Tibial artery (tissue), 4 donors: Measurements from ENCODE around the gene CYRIA.

Experiments used
- DNase-seq, 2 donors: peaks; one replicate each; pipeline ENCODE4 v3.0.0-alpha.2; 2019
- H3K27ac ChIP-seq, 2 donors: fragments of 200-600 bp; sonication (generic) in 1 of 2; 1 replicate in 1 of 2; 2 replicates in 1 of 2; pipeline ENCODE4 v1.5.1; 2018 to 2019; ENCODE audit warnings: mild to moderate bottlenecking in 1 of 2
- H3K27me3 ChIP-seq, 2 donors: fragments of 200-600 bp; sonication (generic) in 1 of 2; one replicate each; pipeline versions ENCODE4 v1.5.1 to v1.6.0; 2016 to 2019
- H3K36me3 ChIP-seq, 3 donors: fragments of 200-600 bp; sonication (generic) in 2 of 3; one replicate each; pipeline ENCODE4 v1.5.1; 2016 to 2019; ENCODE audit warnings: mild to moderate bottlenecking in 2 of 3
- H3K4me1 ChIP-seq, 4 donors: fragments of 200-600 bp; sonication (generic) in 2 of 4; 1 replicate in 3 of 4; 2 replicates in 1 of 4; pipeline ENCODE4 v1.5.1; 2016 to 2019
- H3K4me3 ChIP-seq, 2 donors: fragments of 200-600 bp; sonication (generic) in 1 of 2; 1 replicate in 1 of 2; 2 replicates in 1 of 2; pipeline ENCODE4 v1.5.1; 2018 to 2019; ENCODE audit warnings: mild to moderate bottlenecking in 2 of 2
- H3K9me3 ChIP-seq, 3 donors: fragments of 200-600 bp; sonication (generic) in 1 of 3; one replicate each; pipeline ENCODE4 v1.5.1; 2016 to 2019
- intact Hi-C: fragments of 100-400 bp; cut with DNase I; formaldehyde crosslinking; loops from one replicate; pipeline ENCODE4 v1.15.0; 2023; ENCODE audit warnings: low total_unique reads
- TF ChIP-seq, protein P1 (sequence below), 2 experiments: fragments of 200-600 bp in 1 of 2; fragments of 450-650 bp in 1 of 2; IDR thresholded peaks; one replicate each; pipeline ENCODE4 v1.5.1; 2017 to 2019; ENCODE audit warnings: antibody characterized with exemption in 2 of 2, mild to moderate bottlenecking in 1 of 2, moderate library complexity in 1 of 2

The CYRIA gene

DNA sequence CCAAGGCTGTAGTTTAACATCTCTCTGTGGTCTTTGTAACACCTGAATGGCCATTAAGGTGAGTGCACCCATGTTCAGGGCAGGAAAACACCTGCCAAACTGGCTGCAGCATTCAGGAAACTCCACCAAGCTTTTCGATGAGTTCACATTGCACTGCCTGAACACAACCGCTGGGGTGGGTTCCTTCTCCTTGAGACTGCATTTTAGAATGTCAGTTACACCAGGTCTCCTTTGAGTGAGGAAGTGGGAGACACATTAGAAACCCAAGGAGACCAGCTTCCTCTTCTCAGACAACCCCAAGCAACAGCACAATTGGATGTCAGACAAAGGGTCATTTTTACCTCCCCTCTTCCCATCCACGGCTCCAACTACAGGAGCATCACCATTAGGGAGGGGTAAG is 35.2 kb downstream of the CYRIA start:
- H3K9me3 ChIP-seq: no peaks in the 10 kb centered on the region
- H3K27ac ChIP-seq: no peak overlapping the region
- no peaks in the 10 kb centered on the region for H3K36me3 ChIP-seq
- TF ChIP-seq, protein P1, sequence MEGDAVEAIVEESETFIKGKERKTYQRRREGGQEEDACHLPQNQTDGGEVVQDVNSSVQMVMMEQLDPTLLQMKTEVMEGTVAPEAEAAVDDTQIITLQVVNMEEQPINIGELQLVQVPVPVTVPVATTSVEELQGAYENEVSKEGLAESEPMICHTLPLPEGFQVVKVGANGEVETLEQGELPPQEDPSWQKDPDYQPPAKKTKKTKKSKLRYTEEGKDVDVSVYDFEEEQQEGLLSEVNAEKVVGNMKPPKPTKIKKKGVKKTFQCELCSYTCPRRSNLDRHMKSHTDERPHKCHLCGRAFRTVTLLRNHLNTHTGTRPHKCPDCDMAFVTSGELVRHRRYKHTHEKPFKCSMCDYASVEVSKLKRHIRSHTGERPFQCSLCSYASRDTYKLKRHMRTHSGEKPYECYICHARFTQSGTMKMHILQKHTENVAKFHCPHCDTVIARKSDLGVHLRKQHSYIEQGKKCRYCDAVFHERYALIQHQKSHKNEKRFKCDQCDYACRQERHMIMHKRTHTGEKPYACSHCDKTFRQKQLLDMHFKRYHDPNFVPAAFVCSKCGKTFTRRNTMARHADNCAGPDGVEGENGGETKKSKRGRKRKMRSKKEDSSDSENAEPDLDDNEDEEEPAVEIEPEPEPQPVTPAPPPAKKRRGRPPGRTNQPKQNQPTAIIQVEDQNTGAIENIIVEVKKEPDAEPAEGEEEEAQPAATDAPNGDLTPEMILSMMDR (IDR thresholded peaks at IDR 0.05): no peak
- H3K27me3 ChIP-seq: peaks cover 0 to 3% of the 10 kb centered on the region in 2 donors
- no peak for DNase-seq
- intact Hi-C loops: no loop called here
- peaks cover 0 to 8% (median 0%) of the 10 kb centered on the region in 4 donors for H3K4me1 ChIP-seq
- no peak overlapping the region for H3K4me3 ChIP-seq

DNA sequence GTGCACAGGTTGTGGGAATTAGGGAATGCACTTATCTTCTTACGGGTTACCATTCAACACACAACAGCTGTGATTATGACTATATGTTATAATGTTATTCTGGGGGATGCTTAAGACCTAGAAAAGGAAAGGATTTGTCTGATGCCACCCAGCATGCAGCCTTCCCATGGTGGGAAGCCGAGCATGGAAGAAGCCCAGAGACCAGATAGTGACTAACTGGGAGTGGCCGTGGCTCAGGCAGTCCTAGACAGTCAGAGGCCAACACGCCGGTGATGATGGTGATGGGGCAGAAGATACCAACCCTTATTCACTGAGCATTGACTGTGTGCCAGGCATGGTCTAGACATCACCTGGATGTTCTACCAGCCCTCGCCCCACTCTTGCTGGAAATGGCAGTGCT is 35.9 kb downstream of the CYRIA start:
- intact Hi-C loops: no loop called here
- TF ChIP-seq, protein P1 (IDR thresholded peaks at IDR 0.05): no peak
- H3K4me3 ChIP-seq: no peak overlapping the region
- peaks cover 0 to 3% of the 10 kb centered on the region in 2 donors for H3K27me3 ChIP-seq
- DNase-seq: no peak
- H3K27ac ChIP-seq: no peak overlapping the region
- no peaks in the 10 kb centered on the region for H3K36me3 ChIP-seq
- no peaks in the 10 kb centered on the region for H3K9me3 ChIP-seq
- peaks cover 0 to 14% (median 0%) of the 10 kb centered on the region in 4 donors for H3K4me1 ChIP-seq

DNA sequence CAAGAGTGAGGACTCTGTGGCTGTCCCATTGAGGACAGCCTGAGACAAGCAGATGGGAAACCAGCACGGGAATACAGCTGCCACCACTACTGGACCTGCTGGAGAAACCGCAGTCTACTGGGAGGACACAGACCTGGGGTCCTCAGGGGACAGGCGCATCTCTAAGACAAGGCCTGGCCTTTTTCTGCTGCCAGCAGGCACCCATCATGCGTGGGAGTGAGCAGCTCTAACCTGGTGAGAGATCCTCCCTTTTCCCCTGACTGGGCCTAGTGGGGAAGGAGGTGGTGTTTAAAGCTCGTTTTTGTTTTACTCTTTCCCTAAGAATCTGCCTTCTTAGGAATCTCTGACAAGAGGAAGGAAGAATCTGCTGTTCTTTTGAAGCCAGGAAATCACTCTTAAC is 36.6 kb downstream of the CYRIA start:
- Histone ChIP-seq H3K4me1 (peaks cover 0 to 14% (median 0%) of the 10 kb centered on the region in 4 donors), H3K36me3 (no peaks in the 10 kb centered on the region), H3K27ac (no peak overlapping the region), H3K9me3 (no peaks in the 10 kb centered on the region), H3K4me3 (no peak overlapping the region), H3K27me3 (peaks cover 0 to 3% of the 10 kb centered on the region in 2 donors)
- intact Hi-C loops: no loop called here
- TF ChIP-seq, protein P1 (IDR thresholded peaks at IDR 0.05): no peak
- DNase-seq: no peak

DNA sequence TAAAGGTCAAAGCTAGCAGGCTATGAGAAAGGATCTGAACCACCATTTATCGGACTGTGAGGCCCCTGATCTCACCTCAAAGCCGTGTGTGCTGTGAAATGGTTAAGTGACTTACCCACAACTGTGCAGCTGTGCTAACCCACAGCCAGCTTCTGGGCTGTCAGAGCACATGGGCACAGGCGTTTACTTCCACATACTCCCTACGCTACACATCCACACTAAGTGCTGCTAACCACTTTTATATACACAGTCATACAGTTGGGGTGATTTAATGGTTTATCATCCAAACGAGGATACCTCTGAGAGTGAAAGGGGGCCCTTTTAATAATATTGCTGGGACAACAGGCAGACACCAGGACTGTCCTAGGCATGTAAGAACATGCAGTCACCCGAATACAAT is 37.3 kb downstream of the CYRIA start:
- no peak overlapping the region for H3K27ac ChIP-seq
- intact Hi-C loops: no loop called here
- no peaks in the 10 kb centered on the region for H3K9me3 ChIP-seq
- no peaks in the 10 kb centered on the region for H3K27me3 ChIP-seq
- no peak overlapping the region for H3K4me3 ChIP-seq
- H3K36me3 ChIP-seq: peaks cover 0 to 2% (median 0%) of the 10 kb centered on the region in 3 donors
- peaks cover 0 to 14% (median 0%) of the 10 kb centered on the region in 4 donors for H3K4me1 ChIP-seq
- DNase-seq: no peak
- TF ChIP-seq, protein P1 (IDR thresholded peaks at IDR 0.05): no peak

DNA sequence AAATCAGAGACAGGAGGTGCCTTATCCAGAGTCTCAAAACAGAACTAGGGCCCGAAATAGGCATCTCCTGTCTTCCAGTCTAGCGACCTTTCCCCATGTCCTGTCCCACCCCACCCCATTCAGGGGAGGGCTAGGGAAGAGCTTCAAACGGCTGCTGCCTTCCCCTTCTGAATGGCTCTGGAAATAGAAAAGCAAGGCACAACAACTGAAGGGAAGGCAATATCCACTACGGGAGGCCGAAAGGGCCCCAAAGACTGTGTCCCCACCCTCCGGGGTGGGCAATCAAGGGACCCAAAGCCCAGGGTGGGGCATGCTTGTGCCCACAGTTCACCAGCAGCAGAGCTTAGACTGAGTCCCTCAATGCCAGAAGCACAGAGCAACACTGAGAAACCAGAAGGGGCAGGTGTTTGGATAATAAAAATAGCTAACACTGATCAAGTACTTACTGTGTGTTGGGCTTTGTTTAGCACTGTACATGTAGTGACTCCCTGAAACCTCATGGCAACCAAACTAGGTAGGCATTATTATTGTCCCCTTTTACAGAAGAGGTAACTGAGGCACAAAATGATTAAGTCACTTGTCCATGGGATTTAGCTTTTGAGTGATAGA is 38.5 kb downstream of the CYRIA start:
- Histone ChIP-seq H3K4me3 (no peak overlapping the region), H3K4me1 (peaks cover 0 to 14% (median 0%) of the 10 kb centered on the region in 4 donors), H3K36me3 (peaks cover 0 to 13% (median 0%) of the 10 kb centered on the region in 3 donors), H3K27ac (no peak overlapping the region), H3K9me3 (no peaks in the 10 kb centered on the region), H3K27me3 (no peaks in the 10 kb centered on the region)
- DNase-seq: no peak
- TF ChIP-seq, protein P1 (IDR thresholded peaks at IDR 0.05): no peak
- intact Hi-C loops: no loop called here
